ENCODE results near the gene PNLIPRP1.

DNA sequence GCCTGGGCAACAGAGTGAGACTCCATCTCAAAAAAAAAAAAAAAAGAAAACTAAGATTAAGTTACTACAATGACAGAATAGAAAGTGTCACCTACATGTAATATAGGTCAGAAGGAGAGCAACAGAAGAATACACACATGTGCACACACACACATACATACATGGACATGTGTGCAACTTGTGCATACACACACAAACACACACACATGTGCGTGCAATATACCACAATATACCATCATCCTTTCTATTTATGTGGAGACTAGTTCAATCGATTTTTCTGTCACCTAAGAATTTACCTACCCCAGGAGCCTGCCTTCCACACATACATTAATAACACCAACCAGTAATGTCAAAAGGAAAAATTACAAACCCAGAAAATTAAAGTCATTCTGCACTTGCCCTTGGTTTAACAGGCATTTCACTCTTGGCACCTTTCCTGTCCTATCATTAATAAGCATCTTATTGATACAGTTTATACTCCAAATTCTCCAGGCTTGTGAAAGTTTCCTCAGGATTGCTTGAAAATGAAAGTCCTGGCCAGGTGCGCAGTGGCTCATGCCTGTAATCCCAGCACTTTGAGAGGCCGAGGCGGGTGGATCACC is 2.5 kb downstream of the PNLIPRP1 start:
- TF ChIP-seq, protein P1, sequence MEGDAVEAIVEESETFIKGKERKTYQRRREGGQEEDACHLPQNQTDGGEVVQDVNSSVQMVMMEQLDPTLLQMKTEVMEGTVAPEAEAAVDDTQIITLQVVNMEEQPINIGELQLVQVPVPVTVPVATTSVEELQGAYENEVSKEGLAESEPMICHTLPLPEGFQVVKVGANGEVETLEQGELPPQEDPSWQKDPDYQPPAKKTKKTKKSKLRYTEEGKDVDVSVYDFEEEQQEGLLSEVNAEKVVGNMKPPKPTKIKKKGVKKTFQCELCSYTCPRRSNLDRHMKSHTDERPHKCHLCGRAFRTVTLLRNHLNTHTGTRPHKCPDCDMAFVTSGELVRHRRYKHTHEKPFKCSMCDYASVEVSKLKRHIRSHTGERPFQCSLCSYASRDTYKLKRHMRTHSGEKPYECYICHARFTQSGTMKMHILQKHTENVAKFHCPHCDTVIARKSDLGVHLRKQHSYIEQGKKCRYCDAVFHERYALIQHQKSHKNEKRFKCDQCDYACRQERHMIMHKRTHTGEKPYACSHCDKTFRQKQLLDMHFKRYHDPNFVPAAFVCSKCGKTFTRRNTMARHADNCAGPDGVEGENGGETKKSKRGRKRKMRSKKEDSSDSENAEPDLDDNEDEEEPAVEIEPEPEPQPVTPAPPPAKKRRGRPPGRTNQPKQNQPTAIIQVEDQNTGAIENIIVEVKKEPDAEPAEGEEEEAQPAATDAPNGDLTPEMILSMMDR (IDR thresholded peaks at IDR 0.05), result no peak
- TF ChIP-seq POLR2A (IDR thresholded peaks at IDR 0.05) (no peak), POLR2AphosphoS5 (IDR thresholded peaks at IDR 0.05) (no peak), EP300 (IDR thresholded peaks at IDR 0.05) (no peak)

Data from sigmoid colon (tissue), 4 donors.